HuH-7 (cell line): ENCODE results near the gene TMEM217.

Experiments
- DNase-seq: peaks from one replicate; pipeline ENCODE4 v3.0.0; 2011; ENCODE audit warnings: low spot score

TMEM217 gene

GRCh38 chr6:37243131-37243815, 14.7 kb downstream of the TMEM217 start:
- no peak for DNase-seq

GRCh38 chr6:37242429-37243052, 15.4 kb downstream of the TMEM217 start:
- no peak for DNase-seq

- no peak for DNase-seq
Observed at GRCh38 chr6:37241775-37242428, 16.0 kb downstream of the TMEM217 start.

- no peak for DNase-seq
Observed at GRCh38 chr6:37241131-37241530, 16.8 kb downstream of the TMEM217 start.

- no peak for DNase-seq
Observed at GRCh38 chr6:37239950-37240713, 17.8 kb downstream of the TMEM217 start.

GRCh38 chr6:37239526-37239925, 18.4 kb downstream of the TMEM217 start:
- no peak for DNase-seq

- no peak for DNase-seq
Observed at GRCh38 chr6:37238381-37238780, 19.6 kb downstream of the TMEM217 start.

GRCh38 chr6:37237789-37238188, 20.2 kb downstream of the TMEM217 start:
- DNase-seq = no peak

GRCh38 chr6:37236921-37237320, 21.0 kb downstream of the TMEM217 start:
- no peak for DNase-seq

- no peak for DNase-seq
Observed at GRCh38 chr6:37233541-37233940, 24.4 kb downstream of the TMEM217 start.

- no peak for DNase-seq
Observed at GRCh38 chr6:37232430-37233017, 25.4 kb downstream of the TMEM217 start.

GRCh38 chr6:37230104-37230503, 27.8 kb downstream of the TMEM217 start:
- no peak for DNase-seq

GRCh38 chr6:37225350-37226169, 32.4 kb downstream of the TMEM217 start:
- DNase-seq = no peak

- DNase-seq = no peak
Observed at GRCh38 chr6:37222992-37223391, 35.0 kb downstream of the TMEM217 start.

- peak; percentile 73 for DNase-seq
Observed at GRCh38 chr6:37222125-37222967, 35.6 kb downstream of the TMEM217 start.

GRCh38 chr6:37221585-37222124, 36.3 kb downstream of the TMEM217 start:
- no peak for DNase-seq

GRCh38 chr6:37218511-37218910, 39.4 kb downstream of the TMEM217 start:
- no peak for DNase-seq

- DNase-seq = no peak
Observed at GRCh38 chr6:37218061-37218460, 39.9 kb downstream of the TMEM217 start.

- no peak for DNase-seq
Observed at GRCh38 chr6:37212268-37212667, 45.7 kb downstream of the TMEM217 start.

- DNase-seq = peak; percentile 56
Observed at GRCh38 chr6:37210313-37210968, 47.5 kb downstream of the TMEM217 start.
